ENCODE data around the gene ZBTB5.

Gene ZBTB5

GRCh38 chr9:37508834-37509206 lies 43.6 kb upstream of the ZBTB5 start:
- no peak for TF ChIP-seq CTCF (IDR thresholded peaks at IDR 0.05; ENCODE audit: control insufficient read depth, extremely low read depth, insufficient read depth)
- no peak overlapping the region for H3K4me3 ChIP-seq (ENCODE audit: low read depth, low read length)
- no peak for DNase-seq (ENCODE audit: low read depth)

GRCh38 chr9:37508135-37508833 lies 43.0 kb upstream of the ZBTB5 start:
- DNase-seq (ENCODE audit: low read depth), result no peak
- H3K4me3 ChIP-seq (ENCODE audit: low read depth, low read length), result no peak overlapping the region
- no peak for TF ChIP-seq CTCF (IDR thresholded peaks at IDR 0.05; ENCODE audit: control insufficient read depth, extremely low read depth, insufficient read depth)

GRCh38 chr9:37507566-37508134 lies 42.4 kb upstream of the ZBTB5 start:
- no peak for TF ChIP-seq CTCF (IDR thresholded peaks at IDR 0.05; ENCODE audit: control insufficient read depth, extremely low read depth, insufficient read depth)
- H3K4me3 ChIP-seq (ENCODE audit: low read depth, low read length), result no peak overlapping the region
- DNase-seq (ENCODE audit: low read depth), result no peak

GRCh38 chr9:37504605-37505004 lies 39.4 kb upstream of the ZBTB5 start:
- DNase-seq (ENCODE audit: low read depth), result no peak
- no peak for TF ChIP-seq CTCF (IDR thresholded peaks at IDR 0.05; ENCODE audit: control insufficient read depth, extremely low read depth, insufficient read depth)
- no peak overlapping the region for H3K4me3 ChIP-seq (ENCODE audit: low read depth, low read length)

GRCh38 chr9:37503736-37504135 lies 38.5 kb upstream of the ZBTB5 start:
- H3K4me3 ChIP-seq (ENCODE audit: low read depth, low read length), result no peak overlapping the region
- no peak for DNase-seq (ENCODE audit: low read depth)
- no peak for TF ChIP-seq CTCF (IDR thresholded peaks at IDR 0.05; ENCODE audit: control insufficient read depth, extremely low read depth, insufficient read depth)

GRCh38 chr9:37501957-37502596 lies 36.8 kb upstream of the ZBTB5 start:
- H3K4me3 ChIP-seq (ENCODE audit: low read depth, low read length), result no peak overlapping the region
- no peak for DNase-seq (ENCODE audit: low read depth)
- no peak for TF ChIP-seq CTCF (IDR thresholded peaks at IDR 0.05; ENCODE audit: control insufficient read depth, extremely low read depth, insufficient read depth)
